Astrocyte (in vitro differentiated cells and primary cell): Measurements from ENCODE around the gene PEPD.

Experiments
- CTCF ChIP-seq: IDR thresholded peaks from 2 replicates; pipeline ENCODE4 v1.5.1; 2011; ENCODE audit warnings: low read depth, mild to moderate bottlenecking, inconsistent platforms, low read length, moderate library complexity; ENCODE audit not compliant: insufficient read depth
- EZH2 ChIP-seq: IDR thresholded peaks from 2 replicates; pipeline ENCODE4 v1.6.1; 2012; ENCODE audit warnings: mild to moderate bottlenecking, low read length, inconsistent platforms; ENCODE audit not compliant: insufficient read depth

- TF ChIP-seq CTCF = no peak
- TF ChIP-seq EZH2 = no peak
Measured at GRCh38 chr19:33370783-33371182, 150.8 kb downstream of the PEPD start.
